B cell (primary cell): ENCODE results near the gene G0S2. TPM values are rescaled to one million over a fixed set of nuclear protein-coding genes. Genes with fewer than 3 reads are reported as not detected.

Experiments used
- ATAC-seq: fragments of 200-7000 bp; cut with Tn5 transposase; one replicate; pipeline ENCODE4 v1.10.0; 2021; ENCODE audit warnings: low read depth, mild to moderate bottlenecking, moderate number of reproducible peaks, moderate library complexity
- CTCF ChIA-PET: fragments of 350-600 bp; sonication (Branson Sonifier 250); formaldehyde crosslinking; loops from one replicate; lab custom pipeline; 2021; ENCODE audit warnings: antibody characterized with exemption, inconsistent platforms; lab: Charles Lee
- POLR2A ChIA-PET: fragments of 350-600 bp; sonication (Branson Sonifier 250); formaldehyde crosslinking; loops from one replicate; lab custom pipeline; 2021; ENCODE audit warnings: antibody characterized with exemption; lab: Charles Lee
- DNase-seq: peaks from one replicate; pipeline ENCODE4 v3.0.0; 2013
- H2AFZ ChIP-seq: 2 replicates; pipeline ENCODE4 v1.6.1; 2012; ENCODE audit warnings: mild to moderate bottlenecking, low read depth, low read length; ENCODE audit not compliant: insufficient read depth, poor library complexity, severe bottlenecking
- H3K27ac ChIP-seq, 2 donors: 1 replicate in 1 of 2; 2 replicates in 1 of 2; pipeline ENCODE4 v1.5.1; 2012 to 2013; ENCODE audit warnings: low read length in 2 of 2, mild to moderate bottlenecking in 2 of 2, moderate library complexity in 1 of 2
- H3K27me3 ChIP-seq, 4 experiments: fragments of 200-600 bp in 1 of 4; sonication (generic) in 1 of 4; replicated peaks in 1 of 4; 1 replicate in 2 of 4; 2 replicates in 2 of 4; pipeline versions ENCODE4 v1.6.1 to v1.7.0; 2013 to 2016; ENCODE audit warnings: low read length in 3 of 4, mild to moderate bottlenecking in 2 of 4, mixed read lengths in 1 of 4, moderate library complexity in 1 of 4; ENCODE audit not compliant: insufficient read depth in 4 of 4, control insufficient read depth in 3 of 4; ENCODE audit errors: control extremely low read depth in 1 of 4
- H3K36me3 ChIP-seq, 2 experiments: replicated peaks in 1 of 2; 1 replicate in 1 of 2; 2 replicates in 1 of 2; pipeline versions ENCODE4 v1.6.1 to v1.7.1; 2013; ENCODE audit warnings: low read length in 1 of 2; ENCODE audit not compliant: insufficient read depth in 2 of 2, control insufficient read depth in 1 of 2; ENCODE audit errors: control extremely low read depth in 1 of 2, extremely low read depth in 1 of 2
- H3K4me1 ChIP-seq, 2 donors: fragments of 200-600 bp in 1 of 2; sonication (generic) in 1 of 2; 1 replicate in 1 of 2; 2 replicates in 1 of 2; pipeline versions ENCODE4 v1.5.1 to v1.6.1; 2013 to 2017; ENCODE audit warnings: low read length in 2 of 2; ENCODE audit not compliant: control insufficient read depth in 2 of 2, insufficient read depth in 2 of 2
- H3K4me2 ChIP-seq: replicated peaks from 2 replicates; pipeline ENCODE3; 2012; ENCODE audit warnings: mild to moderate bottlenecking, low read depth, low read length; ENCODE audit not compliant: poor library complexity, severe bottlenecking
- H3K4me3 ChIP-seq, 5 experiments: fragments of 200-600 bp in 1 of 5; sonication (generic) in 1 of 5; 1 replicate in 3 of 5; 2 replicates in 2 of 5; pipeline versions ENCODE4 v1.5.1 to v1.7.0; 2011 to 2016; ENCODE audit warnings: low read length in 4 of 5, mild to moderate bottlenecking in 4 of 5, low read depth in 2 of 5, control low read depth in 1 of 5, moderate library complexity in 1 of 5; ENCODE audit not compliant: insufficient read depth in 1 of 5; ENCODE audit errors: control extremely low read depth in 1 of 5, extremely low read depth in 1 of 5
- H3K79me2 ChIP-seq: fragments of 200-600 bp; sonication (generic); one replicate; pipeline ENCODE4 v1.6.0; 2016; ENCODE audit warnings: low read length; ENCODE audit not compliant: control insufficient read depth, insufficient read depth
- H3K9ac ChIP-seq: fragments of 200-600 bp; sonication (generic); 2 replicates; pipeline ENCODE4 v1.6.1; 2017; ENCODE audit warnings: mild to moderate bottlenecking, low read length, moderate library complexity
- H3K9me3 ChIP-seq, 3 donors: one replicate each; pipeline versions ENCODE4 v1.6.1 to v1.7.1; 2013; ENCODE audit warnings: low read length in 2 of 3; ENCODE audit not compliant: control insufficient read depth in 2 of 3, insufficient read depth in 1 of 3; ENCODE audit errors: control extremely low read depth in 1 of 3
- H4K20me1 ChIP-seq: 2 replicates; pipeline ENCODE4 v1.6.0; 2012; ENCODE audit warnings: mild to moderate bottlenecking, low read length; ENCODE audit not compliant: insufficient read depth, control insufficient read depth, poor library complexity, severe bottlenecking
- H3K27ac Mint-ChIP-seq: one replicate; pipeline ENCODE4 v1.8.0; 2021; ENCODE audit warnings: mixed read lengths
- H3K27me3 Mint-ChIP-seq: one replicate; pipeline ENCODE4 v1.8.0; 2021; ENCODE audit warnings: mixed read lengths
- H3K4me1 Mint-ChIP-seq: one replicate; pipeline ENCODE4 v1.8.0; 2021; ENCODE audit warnings: mixed read lengths
- H3K4me3 Mint-ChIP-seq: one replicate; pipeline ENCODE4 v1.8.0; 2021; ENCODE audit warnings: mixed read lengths
- H3K9me3 Mint-ChIP-seq: one replicate; pipeline ENCODE4 v1.8.0; 2022; ENCODE audit warnings: mixed read lengths; ENCODE audit not compliant: insufficient read depth
- EZH2 ChIP-seq: IDR thresholded peaks from 2 replicates; pipeline ENCODE4 v1.6.1; 2012; ENCODE audit warnings: borderline replicate concordance, low read depth, mild to moderate bottlenecking, moderate library complexity, low read length; ENCODE audit not compliant: insufficient read depth, poor library complexity, severe bottlenecking
- WGBS: methylation state at CpG from one replicate; pipeline ENCODE4 v1.1.5; 2013; ENCODE audit warnings: missing lambda C conversion rate; ENCODE audit not compliant: insufficient coverage; 5-methylcytosine and 5-hydroxymethylcytosine counted together
- intact Hi-C: fragments of 100-400 bp; cut with micrococcal nuclease; formaldehyde crosslinking; loops from one replicate; pipeline ENCODE4 v1.10.0; 2022
- polyA plus RNA-seq: library from polyadenylated mRNA; depleted of rRNA; stranded (reverse); fragments of >200 nt; gene quantifications from 2 replicates; pipeline ENCODE4 v1.2.3, GENCODE V29; 2012
- total RNA-seq, 2 donors: library from RNA; stranded (reverse); fragments of 120-200 nt in 1 of 2; gene quantifications; 1 replicate in 1 of 2; 2 replicates in 1 of 2; pipeline versions ENCODE4 v1.2.3 to v1.2.4, GENCODE V29; 2013 to 2022
- TF ChIP-seq, protein P1 (sequence below): fragments of 200-600 bp; IDR thresholded peaks from one replicate; pipeline ENCODE4 v1.8.0; 2022; ENCODE audit warnings: antibody characterized with exemption, mild to moderate bottlenecking

G0S2 gene
- total and polyA plus RNA-seq, 2 donors (not counting 1 experiment from before 2014, with no cell fraction given), result 6.2 TPM; not detected in 1

DNA sequence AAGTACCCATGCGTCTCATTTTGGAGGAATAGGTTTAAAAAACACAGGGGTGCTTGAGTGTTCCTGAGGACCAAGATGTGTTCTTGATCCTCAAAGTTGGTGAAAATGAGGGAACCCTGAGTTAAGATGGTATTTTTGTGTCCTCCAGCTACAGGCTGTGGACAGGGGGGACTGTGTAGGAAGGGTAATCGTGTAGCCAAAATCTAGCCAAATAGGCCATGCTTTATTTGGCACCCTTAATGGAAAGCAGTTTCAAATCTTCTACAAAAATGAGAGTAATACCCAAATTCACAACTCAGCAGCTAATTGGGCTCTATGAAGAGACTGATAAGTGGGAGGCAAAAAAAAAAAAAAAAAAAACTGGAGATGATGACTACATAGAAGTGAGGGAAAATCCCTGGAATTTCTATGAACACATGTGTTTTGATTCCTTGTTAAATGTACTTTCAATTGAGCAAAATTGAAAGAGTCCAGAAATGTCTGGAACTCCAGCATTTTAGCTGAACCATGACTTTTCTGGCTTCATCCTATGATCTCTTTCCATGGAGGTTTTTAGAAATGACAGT, 29.9 kb downstream of the G0S2 start:
- Mint-ChIP-seq H3K9me3 (no peaks in the 10 kb centered on the region), H3K27ac (no peak overlapping the region), H3K27me3 (peaks cover 8% of the 10 kb centered on the region), H3K4me1 (peaks cover 10% of the 10 kb centered on the region), H3K4me3 (no peak overlapping the region)
- H3K27me3 ChIP-seq, result peaks cover 0 to 2% (median 0%) of the 10 kb centered on the region in 4 experiments
- ChIA-PET CTCF (no interaction called here), POLR2A (no interaction called here)
- H2AFZ ChIP-seq, result no peak overlapping the region
- H3K27ac ChIP-seq, result no peak overlapping the region
- no CpG with 5 or more reads among the region's 2 CpGs for WGBS
- no peak for DNase-seq
- no peak overlapping the region for H3K4me3 ChIP-seq
- no peaks in the 10 kb centered on the region for H3K36me3 ChIP-seq
- no peaks in the 10 kb centered on the region for H3K9me3 ChIP-seq
- no peaks in the 10 kb centered on the region for H3K79me2 ChIP-seq
- H3K9ac ChIP-seq, result no peak overlapping the region
- no peaks in the 10 kb centered on the region for H4K20me1 ChIP-seq
- H3K4me1 ChIP-seq, result peaks cover 6 to 10% of the 10 kb centered on the region in 2 donors
- H3K4me2 ChIP-seq, result no peak overlapping the region
- no peak for TF ChIP-seq EZH2
- TF ChIP-seq, protein P1, sequence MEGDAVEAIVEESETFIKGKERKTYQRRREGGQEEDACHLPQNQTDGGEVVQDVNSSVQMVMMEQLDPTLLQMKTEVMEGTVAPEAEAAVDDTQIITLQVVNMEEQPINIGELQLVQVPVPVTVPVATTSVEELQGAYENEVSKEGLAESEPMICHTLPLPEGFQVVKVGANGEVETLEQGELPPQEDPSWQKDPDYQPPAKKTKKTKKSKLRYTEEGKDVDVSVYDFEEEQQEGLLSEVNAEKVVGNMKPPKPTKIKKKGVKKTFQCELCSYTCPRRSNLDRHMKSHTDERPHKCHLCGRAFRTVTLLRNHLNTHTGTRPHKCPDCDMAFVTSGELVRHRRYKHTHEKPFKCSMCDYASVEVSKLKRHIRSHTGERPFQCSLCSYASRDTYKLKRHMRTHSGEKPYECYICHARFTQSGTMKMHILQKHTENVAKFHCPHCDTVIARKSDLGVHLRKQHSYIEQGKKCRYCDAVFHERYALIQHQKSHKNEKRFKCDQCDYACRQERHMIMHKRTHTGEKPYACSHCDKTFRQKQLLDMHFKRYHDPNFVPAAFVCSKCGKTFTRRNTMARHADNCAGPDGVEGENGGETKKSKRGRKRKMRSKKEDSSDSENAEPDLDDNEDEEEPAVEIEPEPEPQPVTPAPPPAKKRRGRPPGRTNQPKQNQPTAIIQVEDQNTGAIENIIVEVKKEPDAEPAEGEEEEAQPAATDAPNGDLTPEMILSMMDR, result no peak
- ATAC-seq, result no peak
- intact Hi-C loops, result no loop called here

DNA sequence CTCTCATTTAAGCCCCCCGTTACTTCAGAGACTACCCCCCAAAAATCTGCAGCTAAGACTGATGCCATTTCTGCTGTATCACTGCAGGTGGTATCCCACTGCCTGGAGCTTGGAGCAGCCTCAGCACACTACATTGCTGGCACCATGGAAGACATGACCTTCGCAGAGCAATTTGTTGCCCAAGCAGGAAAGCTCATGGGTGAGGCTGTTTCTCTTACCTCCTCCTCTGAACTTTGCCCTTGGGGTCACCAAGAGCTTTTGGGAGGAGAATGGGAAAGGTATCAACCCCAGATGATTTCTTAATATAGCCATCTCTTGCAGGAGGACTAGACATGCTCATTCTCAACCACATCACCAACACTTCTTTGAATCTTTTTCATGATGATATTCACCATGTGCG, 31.4 kb downstream of the G0S2 start:
- ChIA-PET POLR2A (no interaction called here), CTCF (interaction anchor here (0.7 kb wide), 1 partner anchor 13 kb away, joined by 3 read pairs; no protein-coding TSS in a partner anchor)
- DNase-seq (no peak), ATAC-seq (no peak)
- intact Hi-C loops, result no loop called here
- peaks cover 11% of the 10 kb centered on the region for H3K27me3 Mint-ChIP-seq
- TF ChIP-seq, protein P1, result no peak
- no peak for TF ChIP-seq EZH2
- H3K9me3 ChIP-seq, result no peaks in the 10 kb centered on the region
- no peak overlapping the region for H3K27ac ChIP-seq
- H3K27ac Mint-ChIP-seq, result no peak overlapping the region
- no peaks in the 10 kb centered on the region for H3K79me2 ChIP-seq
- no peak overlapping the region for H3K9ac ChIP-seq
- H3K4me1 ChIP-seq, result peaks cover 6 to 10% of the 10 kb centered on the region in 2 donors
- no peak overlapping the region for H3K4me2 ChIP-seq
- no peak overlapping the region for H3K4me3 ChIP-seq
- no peaks in the 10 kb centered on the region for H4K20me1 ChIP-seq
- peaks cover 10% of the 10 kb centered on the region for H3K4me1 Mint-ChIP-seq
- whole genome bisulfite sequencing, result 100% methylated on average over 3 of the region's 3 CpGs
- H3K36me3 ChIP-seq, result no peaks in the 10 kb centered on the region
- no peak overlapping the region for H2AFZ ChIP-seq
- no peaks in the 10 kb centered on the region for H3K9me3 Mint-ChIP-seq
- H3K4me3 Mint-ChIP-seq, result no peak overlapping the region
- peaks cover 0 to 2% (median 0%) of the 10 kb centered on the region in 4 experiments for H3K27me3 ChIP-seq
